Islet of Langerhans (tissue), 1 donor: ENCODE measurements around the gene BRINP1.
A peak's percentile ranks its signal among the peaks of the same experiment; 100 is the strongest.

Experiments
- FAIRE-seq: peaks from one replicate; lab custom pipeline; 2011; peaks lifted over from hg19 to GRCh38; lab: Jason Lieb, UNC

The BRINP1 gene

GRCh38 chr9:119368681-119369581 is at the start of gene BRINP1:
BRINP1 (minus strand) TSS chr9:119369435; CDS start chr9:119313355, 56,080 bp downstream.
- FAIRE-seq = no peak

- no peak for FAIRE-seq
Measured at GRCh38 chr9:119418721-119419120, 49.5 kb upstream of the BRINP1 start.

DNA sequence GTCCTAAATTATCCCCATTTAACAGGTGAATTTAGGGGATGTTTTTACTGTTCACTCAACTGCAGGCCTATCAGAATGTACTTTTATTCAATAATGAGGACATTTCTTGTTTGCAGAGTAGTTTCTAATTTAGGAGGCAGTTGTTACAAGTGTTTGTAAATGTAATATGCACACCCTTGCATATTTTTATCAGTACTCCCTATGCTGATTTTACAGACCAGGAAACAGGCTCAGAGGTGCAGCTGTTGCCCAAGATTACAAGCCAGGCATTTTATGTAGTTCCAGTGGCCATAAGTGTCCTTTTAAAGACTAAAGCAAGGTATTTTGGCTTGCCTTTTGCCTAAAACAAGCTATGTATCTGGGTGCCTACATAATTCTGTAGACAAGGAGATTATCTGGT is 47.6 kb upstream of the BRINP1 start:
- FAIRE-seq = no peak

GRCh38 chr9:119412399-119412798 is 43.2 kb upstream of the BRINP1 start:
- no peak for FAIRE-seq

DNA sequence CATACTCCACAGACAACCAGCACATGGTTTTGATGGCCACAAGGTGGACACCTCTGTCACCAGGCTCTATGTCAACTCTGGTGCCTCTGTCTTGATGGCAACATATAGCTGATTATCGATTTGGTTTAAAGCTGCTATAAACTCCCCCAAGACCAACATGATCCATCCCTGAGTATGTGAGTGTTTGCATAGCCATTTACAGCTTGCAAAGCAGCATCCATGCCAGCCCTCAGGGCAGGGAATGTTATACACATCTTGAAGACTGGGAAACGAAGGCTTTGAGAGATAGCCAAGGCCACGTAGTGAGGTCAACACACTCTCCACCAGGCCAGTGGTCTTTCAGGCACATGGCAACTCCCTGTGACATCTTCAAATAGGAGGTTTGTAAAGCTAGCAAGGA is 40.3 kb upstream of the BRINP1 start:
- FAIRE-seq = no peak

GRCh38 chr9:119400606-119401005 is 31.4 kb upstream of the BRINP1 start:
- FAIRE-seq = no peak

- no peak for FAIRE-seq
Measured at GRCh38 chr9:119398350-119398749, 29.1 kb upstream of the BRINP1 start.

DNA sequence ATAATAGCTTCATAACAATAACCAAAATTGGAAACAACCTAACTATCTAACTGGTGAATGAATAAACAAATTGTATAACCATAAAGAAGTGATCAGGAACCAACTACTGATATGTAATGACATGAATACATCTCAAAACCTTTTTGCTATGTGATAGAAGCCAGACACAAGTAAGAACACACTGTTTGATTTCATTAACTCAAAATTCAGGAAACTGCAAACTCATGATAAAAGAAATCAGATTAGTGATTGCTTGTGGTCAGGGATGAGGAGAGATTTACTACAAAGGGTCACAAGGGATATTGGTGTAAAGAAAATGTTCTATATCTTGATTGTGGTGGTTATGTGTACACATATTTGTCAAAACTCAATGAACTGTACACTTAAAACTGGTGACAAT is 22.6 kb upstream of the BRINP1 start:
- no peak for FAIRE-seq

- FAIRE-seq = no peak
Measured at GRCh38 chr9:119375892-119376291, 6.7 kb upstream of the BRINP1 start.

DNA sequence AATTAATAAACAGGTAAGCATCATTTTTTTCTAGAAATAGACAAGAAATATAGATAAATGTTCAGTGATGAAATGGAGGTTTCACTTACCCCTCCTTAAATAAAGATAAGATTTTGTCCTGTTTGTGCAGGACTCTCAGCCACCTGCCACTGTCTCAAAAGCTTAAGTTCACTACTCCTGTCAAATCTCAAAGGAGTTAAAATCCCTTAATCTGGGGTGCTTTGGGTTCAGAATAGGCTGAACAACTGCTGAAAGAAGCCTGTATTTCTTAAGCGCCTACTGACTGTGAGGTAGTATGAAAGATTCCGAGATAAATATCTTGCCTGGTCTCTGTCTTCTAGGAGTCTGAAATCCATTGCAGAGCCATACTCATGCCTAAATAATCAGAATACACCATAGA is 3.7 kb upstream of the BRINP1 start:
- no peak for FAIRE-seq

DNA sequence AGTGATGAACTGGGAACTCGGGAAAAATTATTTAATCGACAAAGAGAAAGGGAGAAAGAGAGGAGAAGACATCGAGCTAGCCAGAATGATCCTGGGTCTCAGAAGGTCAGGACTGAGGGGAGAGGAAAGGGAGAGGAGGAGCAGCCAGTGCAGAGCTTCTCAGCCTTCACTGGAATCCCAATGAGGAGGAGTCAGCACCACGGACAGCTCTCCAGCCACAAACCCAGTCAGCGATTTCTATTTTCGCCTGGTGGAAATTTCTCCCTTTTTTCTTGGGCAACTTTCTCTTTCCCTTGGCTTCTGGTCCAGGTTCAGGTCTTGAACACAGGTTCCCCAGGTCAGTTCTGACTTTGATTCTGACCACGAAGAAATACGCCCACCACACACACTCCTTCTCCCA is 1.6 kb upstream of the BRINP1 start:
- FAIRE-seq = no peak

DNA sequence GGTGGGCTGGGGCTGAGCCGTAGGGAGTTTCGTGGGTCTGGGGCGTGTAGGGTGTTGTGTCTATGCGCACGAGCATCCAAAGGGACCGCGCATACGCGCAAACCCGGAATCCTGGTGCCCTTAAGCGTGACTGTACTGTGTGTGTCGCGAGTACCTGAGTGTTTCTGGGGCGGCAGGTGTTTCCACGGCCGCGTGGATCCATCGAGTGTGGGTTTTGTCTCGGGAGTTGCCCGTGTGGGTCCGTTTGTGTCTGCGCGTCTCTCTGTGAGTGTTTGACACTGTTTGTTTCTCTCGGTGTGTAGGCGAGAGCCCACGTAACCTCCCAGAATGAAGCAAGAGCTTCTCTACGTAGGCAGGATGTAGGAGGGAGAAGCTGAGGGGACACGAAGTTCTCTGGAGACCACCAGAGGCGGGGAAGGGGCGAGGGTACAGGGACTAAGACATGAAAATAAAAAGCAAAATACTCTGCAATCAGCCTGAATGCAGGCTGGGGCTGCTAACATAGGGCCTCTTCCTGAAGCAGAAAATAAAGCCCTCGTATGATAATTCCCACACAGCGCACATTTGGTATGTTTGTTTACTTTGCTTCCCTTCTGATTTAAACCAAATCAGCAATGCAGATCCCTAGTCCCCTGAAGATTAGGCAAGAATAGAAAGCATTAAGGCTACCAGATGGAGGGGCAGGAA is 588 bp upstream of the BRINP1 start:
- no peak for FAIRE-seq

GRCh38 chr9:119368179-119368578 is 1.1 kb downstream of the BRINP1 start:
- FAIRE-seq = no peak

DNA sequence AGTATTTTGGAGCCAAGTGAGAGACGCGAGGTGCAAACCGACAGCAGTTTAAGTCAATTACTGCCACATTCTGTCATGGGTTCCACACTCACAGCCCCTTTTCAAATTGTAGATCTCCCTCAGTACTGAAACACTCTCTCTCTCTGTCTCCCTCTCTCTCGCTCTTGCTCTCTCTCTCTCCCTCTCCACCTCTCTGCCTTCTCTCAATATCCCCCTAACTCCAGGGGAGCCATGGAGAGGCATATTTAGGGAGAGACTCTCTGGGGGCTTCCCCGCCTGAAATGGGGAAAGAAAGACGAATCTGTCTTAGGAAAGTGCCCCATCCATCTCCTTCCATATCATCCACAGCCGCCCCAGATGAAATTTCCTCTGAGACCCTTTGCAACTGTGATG is 1.6 kb downstream of the BRINP1 start:
- no peak for FAIRE-seq

GRCh38 chr9:119366909-119367682 is 2.1 kb downstream of the BRINP1 start:
- no peak for FAIRE-seq

GRCh38 chr9:119365291-119366027 is 3.8 kb downstream of the BRINP1 start:
- FAIRE-seq = peak; percentile 9

- no peak for FAIRE-seq
Measured at GRCh38 chr9:119360237-119360636, 9.0 kb downstream of the BRINP1 start.

DNA sequence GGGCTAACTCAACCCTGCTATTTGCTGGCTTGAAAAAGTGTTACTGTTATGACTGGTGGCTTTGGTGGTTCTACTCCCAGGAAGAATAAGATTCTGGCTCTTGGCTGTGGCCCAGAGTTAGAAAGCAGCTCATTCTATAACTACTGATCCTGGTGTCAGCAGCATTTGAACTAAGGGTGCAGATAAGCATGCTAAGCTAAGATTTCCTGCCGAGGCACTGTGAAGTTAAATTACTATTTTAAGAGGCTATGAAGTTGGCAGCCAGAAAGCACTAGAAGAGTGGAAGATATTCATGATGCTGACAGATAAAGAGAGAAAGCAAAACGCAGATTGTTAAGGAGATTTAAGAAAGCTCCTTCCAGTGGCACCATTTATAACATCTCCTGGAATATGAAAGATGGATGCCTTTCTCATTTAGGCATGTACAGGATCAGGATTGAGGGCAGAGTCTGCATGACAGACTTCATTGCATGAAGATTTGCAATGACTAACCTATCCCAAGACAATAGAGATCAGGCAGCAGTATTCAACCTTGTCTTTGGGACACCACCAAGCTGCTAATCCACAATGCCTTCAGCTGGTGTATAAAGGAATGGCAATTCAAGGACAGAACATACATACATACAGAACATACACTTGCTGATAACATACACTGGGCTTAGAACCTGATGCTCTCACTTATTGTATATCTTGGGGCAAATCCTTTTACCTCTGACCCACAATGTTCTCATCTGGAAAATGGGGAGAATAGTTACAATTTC is 11.7 kb downstream of the BRINP1 start:
- FAIRE-seq = no peak

- FAIRE-seq = no peak
Measured at GRCh38 chr9:119349351-119349825, 19.8 kb downstream of the BRINP1 start.

DNA sequence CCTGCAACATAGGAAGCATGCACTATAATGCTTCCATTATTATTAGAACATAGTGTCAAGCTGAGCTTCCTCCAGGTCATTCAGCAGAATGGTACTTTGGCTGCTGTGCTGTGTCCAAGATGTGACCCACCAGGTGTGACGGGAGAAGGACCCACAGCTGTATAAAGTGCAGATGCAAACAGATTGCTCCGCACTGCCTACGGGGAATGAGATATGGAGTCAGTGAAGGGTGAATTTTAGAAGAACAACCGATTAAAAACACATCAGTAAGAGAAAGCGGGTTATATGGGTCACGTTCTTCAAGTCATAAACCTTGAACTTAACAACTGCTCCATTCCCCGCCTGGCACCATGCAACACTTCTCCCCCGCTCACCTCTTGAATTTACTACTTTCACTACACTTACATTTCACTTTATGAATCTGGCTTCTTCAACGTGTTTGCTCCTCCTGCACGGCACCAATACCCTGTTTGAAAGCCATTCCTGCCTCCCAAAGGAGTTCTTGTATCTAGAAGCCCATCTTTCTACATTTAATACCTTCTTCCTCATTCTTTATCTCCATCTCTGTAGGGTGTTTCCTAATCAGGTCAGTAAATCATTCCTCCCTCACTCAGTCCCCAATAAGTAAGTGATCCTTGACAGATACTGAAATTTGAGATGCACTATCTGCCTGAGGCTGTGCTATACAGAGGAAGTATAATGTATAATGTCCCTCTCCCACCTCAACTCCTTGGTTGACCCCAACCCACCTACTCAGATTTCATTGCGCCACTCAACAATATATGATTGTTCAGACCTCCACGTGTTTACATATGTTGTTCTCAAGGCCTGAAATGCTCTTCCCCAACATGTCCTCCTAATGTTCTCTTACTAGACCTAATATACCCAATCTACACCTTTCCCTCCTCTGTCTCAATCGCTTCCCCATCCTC is 25.9 kb downstream of the BRINP1 start:
- FAIRE-seq = no peak
